ENCODE measurements around the gene DFFB.
A peak's percentile ranks its signal among the peaks of the same experiment; 100 is the strongest.

DFFB gene

DNA sequence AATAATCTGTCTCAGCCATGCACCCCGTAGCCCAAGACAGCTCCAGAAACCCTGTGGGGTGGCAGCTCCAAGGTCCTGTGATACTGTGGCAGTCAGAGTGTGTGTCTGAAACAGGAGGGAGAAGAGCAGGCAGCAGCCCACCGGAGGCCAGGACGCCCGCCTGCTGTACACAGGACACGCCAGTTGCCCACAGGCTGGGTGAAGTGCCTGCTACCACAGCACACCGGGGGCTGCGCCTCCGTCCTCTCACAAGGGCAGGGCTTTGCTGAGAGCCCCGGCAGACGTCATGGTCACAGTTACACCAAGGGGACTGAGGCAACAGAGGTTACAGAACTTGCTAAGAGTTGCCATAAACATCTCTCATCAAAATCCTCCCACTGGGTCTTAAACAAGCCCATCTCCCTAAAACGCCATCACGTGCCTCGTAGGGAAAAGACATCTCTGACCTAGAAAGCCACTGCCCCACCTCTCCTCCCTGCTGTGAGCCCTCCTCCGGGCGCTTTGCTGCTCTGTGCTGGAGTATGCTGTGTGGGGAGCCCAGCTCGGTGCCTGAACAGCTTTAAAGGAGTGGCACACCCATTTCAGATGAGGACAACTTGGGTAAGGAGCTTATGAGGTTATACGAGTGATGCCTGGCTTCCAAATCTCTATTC, 37.5 kb downstream of the DFFB start:
- no peak for DNase-seq (ENCODE audit: low read depth in 3 of 3, low spot score in 1 of 3)

GRCh38 chr1:3895279-3895950, 38.1 kb downstream of the DFFB start:
- no peak for DNase-seq (ENCODE audit: low read depth in 3 of 3, low spot score in 1 of 3)

DNA sequence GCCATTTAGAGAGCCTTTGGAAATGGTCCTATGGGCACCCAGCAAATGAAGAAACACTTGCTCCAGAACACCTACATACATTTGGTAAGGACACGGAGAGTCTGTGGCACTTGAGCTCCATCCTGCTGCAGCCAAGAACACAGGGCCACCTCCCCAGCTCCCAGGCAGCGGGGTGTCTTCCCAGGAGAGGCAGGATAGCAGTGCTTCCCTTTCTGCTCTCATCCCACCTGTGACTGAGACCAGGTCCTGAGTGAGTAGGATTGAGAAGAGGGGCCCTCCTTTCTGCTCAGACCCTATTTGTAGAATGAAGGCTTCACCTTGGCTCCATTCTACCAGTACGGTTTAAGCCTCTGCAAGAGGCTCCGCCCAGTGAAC, 38.7 kb downstream of the DFFB start:
- no peak for DNase-seq (ENCODE audit: low read depth in 3 of 3, low spot score in 1 of 3)

- DNase-seq (ENCODE audit: low read depth in 3 of 3, low spot score in 1 of 3) = no peak
These were observed 39.2 kb downstream of the DFFB start for GRCh38 chr1:3896396-3897000.

GRCh38 chr1:3898475-3898735, 41.1 kb downstream of the DFFB start:
- DNase-seq (ENCODE audit: low read depth in 3 of 3, low spot score in 1 of 3) = no peak

- DNase-seq (ENCODE audit: low read depth in 3 of 3, low spot score in 1 of 3) = no peak
These were observed 41.9 kb downstream of the DFFB start for GRCh38 chr1:3898994-3899753.

- no peak for DNase-seq (ENCODE audit: low read depth in 3 of 3, low spot score in 1 of 3)
These were observed 42.5 kb downstream of the DFFB start for GRCh38 chr1:3899754-3900149.

- peak; percentile 82 to 90 (median 90) for DNase-seq (ENCODE audit: low read depth in 3 of 3, low spot score in 1 of 3)
These were observed 43.1 kb downstream of the DFFB start, which contains the start of gene C1orf174 for GRCh38 chr1:3900150-3900968. Gene C1orf174, minus strand, starts transcription at chr1:3900272. Its CDS starts 86 bp downstream, at chr1:3900186.

DNA sequence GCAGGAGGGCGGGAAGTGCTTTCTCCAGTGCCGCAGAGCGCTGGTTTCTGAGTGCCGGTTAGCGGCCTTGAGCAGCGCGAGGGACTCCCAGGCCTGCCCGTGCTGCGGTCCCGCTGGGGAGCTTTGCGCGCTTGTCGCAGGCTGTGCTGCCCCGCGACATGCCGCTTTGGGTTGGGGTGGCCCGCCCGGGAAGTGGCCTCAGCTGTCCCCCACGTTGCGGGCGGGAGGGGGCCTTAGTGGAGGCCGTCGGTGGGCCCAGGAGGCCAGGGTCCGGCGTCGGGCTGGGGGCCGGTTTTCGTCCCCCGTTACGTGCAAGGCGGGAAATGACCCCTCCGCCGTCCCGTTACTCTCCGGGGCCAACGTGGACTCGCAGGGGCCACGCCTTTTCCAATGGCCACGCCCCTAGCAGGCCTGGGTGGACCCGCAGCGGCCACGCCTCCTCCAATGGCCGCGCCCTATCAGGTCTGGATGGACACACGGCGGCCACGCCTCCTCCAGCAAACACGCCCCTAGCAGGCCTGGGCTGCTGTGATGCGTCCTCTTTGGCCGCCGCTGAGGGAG, 43.8 kb downstream of the DFFB start:
- DNase-seq (ENCODE audit: low read depth in 3 of 3, low spot score in 1 of 3) = peak; percentile 33 to 77 (median 38)

DNA sequence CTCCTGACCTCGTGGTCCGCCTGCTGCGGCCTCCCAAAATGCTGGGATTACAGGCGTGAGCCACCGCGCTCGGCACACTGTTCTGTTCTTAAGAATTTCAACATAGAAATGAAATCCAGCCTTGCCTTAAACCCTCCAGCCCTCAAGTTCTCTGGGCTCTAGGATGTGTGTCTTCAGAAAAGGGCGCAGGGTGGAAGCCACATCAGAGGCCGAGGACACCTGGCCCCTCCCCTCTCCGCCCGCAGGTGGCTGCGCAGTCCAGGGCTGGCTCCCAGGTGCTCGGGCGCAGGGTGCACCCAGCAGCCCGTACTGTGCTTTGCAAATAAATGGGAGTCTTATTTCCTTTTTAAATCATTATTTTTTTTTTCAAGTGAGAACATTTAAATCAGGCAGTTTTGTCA, 44.8 kb downstream of the DFFB start:
- DNase-seq (ENCODE audit: low read depth in 3 of 3, low spot score in 1 of 3) = no peak

DNA sequence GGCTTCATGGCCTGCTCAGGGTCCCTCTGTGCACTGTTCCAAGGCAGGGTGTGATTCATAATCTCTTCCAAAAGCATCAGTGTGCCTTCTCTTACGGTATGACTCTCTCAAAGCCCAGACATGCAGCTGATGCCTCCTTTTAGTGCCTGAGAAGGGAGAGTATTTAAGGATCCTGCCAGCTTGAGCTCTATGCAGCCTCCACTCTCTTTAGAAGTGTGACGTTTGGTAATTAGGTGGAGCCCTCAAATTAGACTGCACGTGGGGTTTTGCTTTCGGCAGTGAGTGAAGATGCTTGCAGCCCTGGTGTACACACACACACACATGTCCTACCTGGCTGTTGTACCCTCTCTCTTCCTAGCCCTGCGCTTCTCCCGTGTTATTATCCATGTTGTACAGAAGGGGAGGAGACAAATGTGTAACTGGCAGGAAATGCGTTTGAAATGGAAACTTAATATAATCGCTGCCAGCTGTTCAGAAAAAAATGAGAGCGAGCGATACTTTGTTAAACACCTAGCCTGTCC, 45.4 kb downstream of the DFFB start:
- no peak for DNase-seq (ENCODE audit: low read depth in 3 of 3, low spot score in 1 of 3)

GRCh38 chr1:3903141-3904005, 46.1 kb downstream of the DFFB start:
- no peak for DNase-seq (ENCODE audit: low read depth in 3 of 3, low spot score in 1 of 3)

DNA sequence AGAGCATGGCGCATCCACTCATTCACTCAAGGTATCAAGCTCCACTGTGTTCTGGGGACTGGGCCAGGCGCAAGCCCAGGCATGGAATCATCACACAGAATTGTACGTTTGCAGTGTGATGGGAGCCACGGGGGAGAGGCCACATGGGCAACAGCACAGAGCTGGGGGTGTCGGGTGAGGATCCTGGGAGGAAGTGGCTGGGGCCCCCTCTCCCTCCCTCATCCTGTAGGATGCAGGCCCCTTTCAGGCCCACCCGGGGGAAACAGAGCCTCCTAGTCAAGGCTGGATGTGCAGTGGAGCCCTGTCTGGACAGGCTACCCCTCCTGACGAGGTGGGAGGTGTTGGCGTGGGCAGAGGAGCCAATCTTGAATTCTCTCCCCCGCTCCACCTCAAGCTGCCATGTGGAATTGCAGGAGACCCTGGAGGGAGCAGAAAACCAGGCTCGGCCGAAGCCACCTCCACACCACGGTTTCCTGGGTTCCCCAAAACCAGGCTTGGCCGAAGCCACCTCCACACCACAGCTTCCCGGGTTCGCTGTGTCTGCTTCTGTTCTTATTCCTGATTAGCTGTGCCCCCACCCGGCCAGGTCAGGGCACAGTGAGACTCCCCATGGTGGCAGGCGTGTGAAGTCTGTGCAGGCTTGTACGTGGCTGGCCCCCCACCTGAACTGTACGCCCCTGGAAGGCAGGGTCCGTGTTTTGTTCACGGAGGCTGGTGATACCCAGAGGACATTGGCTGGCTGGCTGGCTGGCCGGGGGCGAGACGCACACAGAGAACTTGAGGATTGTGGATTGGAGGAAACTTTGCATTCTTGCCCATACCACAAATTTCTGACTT, 46.9 kb downstream of the DFFB start:
- DNase-seq (ENCODE audit: low read depth in 3 of 3, low spot score in 1 of 3) = no peak

- no peak for DNase-seq (ENCODE audit: low read depth in 3 of 3, low spot score in 1 of 3)
These were observed 47.5 kb downstream of the DFFB start for GRCh38 chr1:3904843-3905185.

GRCh38 chr1:3905266-3905952, 48.1 kb downstream of the DFFB start:
- no peak for DNase-seq (ENCODE audit: low read depth in 3 of 3, low spot score in 1 of 3)

DNA sequence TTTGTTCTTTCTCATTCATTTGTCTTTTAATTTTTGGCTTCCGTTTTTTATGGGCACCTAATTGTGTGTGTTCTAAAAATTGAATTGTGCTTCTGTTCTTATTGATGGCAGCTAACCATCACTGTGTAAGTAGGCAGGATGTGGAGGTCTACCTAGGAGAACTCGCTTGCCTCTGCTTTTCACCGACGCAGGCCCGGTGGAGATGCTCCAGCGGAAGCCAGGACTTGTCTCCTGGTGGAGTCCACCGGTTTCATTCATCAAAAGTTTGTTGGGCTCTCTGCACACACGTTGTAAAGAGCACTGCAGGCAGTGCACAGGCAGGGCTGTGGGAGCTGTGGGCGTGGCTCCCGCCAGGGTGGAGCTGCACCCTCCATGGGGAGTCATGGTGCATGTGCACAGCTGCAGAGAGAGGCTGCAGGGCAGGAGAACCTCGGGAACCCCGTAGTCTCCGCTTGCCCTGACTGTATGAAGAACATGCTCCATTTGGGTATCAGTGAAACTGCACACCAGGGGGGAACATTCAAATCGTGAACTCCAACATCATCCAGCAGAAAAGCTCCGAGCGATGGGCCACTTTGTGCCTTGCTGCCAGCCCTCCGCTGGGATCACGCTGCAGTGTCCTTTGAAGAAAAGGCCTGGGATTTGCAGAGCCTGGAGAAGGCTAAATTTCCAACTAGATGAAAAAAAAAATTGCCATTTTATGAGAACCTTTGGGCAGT, 48.8 kb downstream of the DFFB start:
- no peak for DNase-seq (ENCODE audit: low read depth in 3 of 3, low spot score in 1 of 3)

- DNase-seq (ENCODE audit: low read depth in 3 of 3, low spot score in 1 of 3) = no peak
These were observed 49.4 kb downstream of the DFFB start for GRCh38 chr1:3906672-3907020.

DNA sequence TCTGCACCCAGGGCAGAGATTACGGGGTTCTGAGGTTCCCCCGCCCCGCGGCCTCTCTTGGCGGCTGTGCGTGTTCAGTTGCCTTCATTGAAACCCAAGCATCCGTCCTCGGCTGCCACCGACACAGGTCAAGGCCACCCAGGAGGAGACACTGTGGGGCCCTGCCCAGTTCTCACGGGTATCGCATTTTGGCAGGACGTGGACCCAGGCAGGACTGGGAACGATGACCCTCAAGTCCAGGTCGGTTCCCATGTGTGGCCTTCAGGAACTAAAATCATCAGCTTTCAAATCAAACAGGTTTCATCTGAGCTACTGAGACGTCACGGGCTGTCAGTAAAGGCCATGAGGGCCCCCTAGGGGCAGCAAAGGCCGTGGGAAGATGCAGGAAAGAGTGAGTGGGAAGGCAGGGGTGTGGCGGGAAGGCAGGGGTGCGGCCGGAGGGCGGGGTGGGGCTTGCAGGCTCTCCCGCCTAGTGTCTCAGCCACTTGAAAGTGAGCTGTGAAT, 49.8 kb downstream of the DFFB start:
- DNase-seq (ENCODE audit: low read depth in 3 of 3, low spot score in 1 of 3) = no peak

Measured in stimulated activated CD4-positive, alpha-beta T cell treated with anti-CD3 and anti-CD28 coated beads, TNF-alpha, amount 100 ng/mL, for 1 hour (primary cell).